Esophagus (tissue), 2 donors: ENCODE measurements around the gene LGR5. TPM values are rescaled to one million over a fixed set of nuclear protein-coding genes. Genes with fewer than 3 reads are reported as not detected.

Experiments
- H3K27ac ChIP-seq, 2 donors: one replicate each; pipeline ENCODE4 v1.5.1; 2013; ENCODE audit warnings: low read depth in 2 of 2, mild to moderate bottlenecking in 2 of 2, inconsistent platforms in 1 of 2, low read length in 1 of 2, moderate library complexity in 1 of 2
- H3K27me3 ChIP-seq, 2 donors: one replicate each; pipeline ENCODE4 v1.6.1; 2013; ENCODE audit warnings: low read length in 2 of 2, control low read depth in 1 of 2, mild to moderate bottlenecking in 1 of 2; ENCODE audit not compliant: insufficient read depth in 2 of 2, control insufficient read depth in 1 of 2
- H3K36me3 ChIP-seq, 2 donors: one replicate each; pipeline ENCODE4 v1.6.1; 2013; ENCODE audit warnings: low read length in 1 of 2; ENCODE audit not compliant: control insufficient read depth in 2 of 2, insufficient read depth in 2 of 2
- H3K4me1 ChIP-seq, 2 donors: one replicate each; pipeline ENCODE4 v1.6.1; 2013; ENCODE audit warnings: low read length in 1 of 2; ENCODE audit not compliant: control insufficient read depth in 2 of 2, insufficient read depth in 2 of 2
- H3K4me3 ChIP-seq, 2 donors: one replicate each; pipeline ENCODE4 v1.5.1; 2013; ENCODE audit warnings: low read length in 2 of 2, mild to moderate bottlenecking in 2 of 2, low read depth in 1 of 2, moderate library complexity in 1 of 2
- H3K9me3 ChIP-seq, 2 donors: one replicate each; pipeline ENCODE4 v1.6.1; 2013; ENCODE audit warnings: mild to moderate bottlenecking in 2 of 2, low read depth in 1 of 2, low read length in 1 of 2, moderate library complexity in 1 of 2; ENCODE audit not compliant: control insufficient read depth in 2 of 2, insufficient read depth in 1 of 2
- WGBS, 2 donors: extraction: QIAGEN DNeasy Blood & Tissue Kit; methylation state at CpG; one replicate each; pipeline ENCODE4 v1.1.7; 2013; 5-methylcytosine and 5-hydroxymethylcytosine counted together
- polyA plus RNA-seq, 2 donors: library from polyadenylated mRNA; stranded (reverse); fragments of 200-250 nt; gene quantifications; one replicate each; pipeline ENCODE4 v1.2.3, GENCODE V29; 2013
- donor health status: healthy with polysubstance abuse.
- donor health status: Bipolar disorder and iron deficiency.

The LGR5 gene
- polyA plus RNA-seq, 2 donors: 0.01 TPM; not detected in 1

DNA sequence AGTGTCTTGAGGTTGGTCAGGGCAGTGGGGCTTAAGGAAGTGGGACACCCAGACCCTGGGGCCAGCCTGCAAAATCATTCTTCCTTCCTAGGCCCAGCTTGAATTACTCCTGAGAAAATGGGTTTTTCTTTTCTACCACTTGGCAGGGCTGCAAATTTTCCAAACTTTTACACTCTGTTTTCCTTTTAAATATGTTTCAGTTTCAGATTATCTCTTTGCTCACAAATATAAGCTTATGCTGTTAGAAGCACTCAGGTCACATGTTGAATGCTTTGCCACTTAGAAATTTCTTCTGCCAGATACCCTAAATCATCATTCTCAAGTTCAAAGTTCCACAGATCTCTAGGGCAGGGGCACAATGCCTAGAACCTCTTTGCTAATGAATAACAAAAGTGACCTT is 2.9 kb upstream of the LGR5 start:
- H3K4me1 ChIP-seq: peaks cover 2 to 11% of the 10 kb centered on the region in 2 donors
- peaks cover 0 to 6% of the 10 kb centered on the region in 2 donors for H3K27me3 ChIP-seq
- H3K9me3 ChIP-seq: peaks cover 0 to 6% of the 10 kb centered on the region in 2 donors
- H3K27ac ChIP-seq: no peak overlapping the region
- no peaks in the 10 kb centered on the region for H3K36me3 ChIP-seq
- H3K4me3 ChIP-seq: no peak overlapping the region

DNA sequence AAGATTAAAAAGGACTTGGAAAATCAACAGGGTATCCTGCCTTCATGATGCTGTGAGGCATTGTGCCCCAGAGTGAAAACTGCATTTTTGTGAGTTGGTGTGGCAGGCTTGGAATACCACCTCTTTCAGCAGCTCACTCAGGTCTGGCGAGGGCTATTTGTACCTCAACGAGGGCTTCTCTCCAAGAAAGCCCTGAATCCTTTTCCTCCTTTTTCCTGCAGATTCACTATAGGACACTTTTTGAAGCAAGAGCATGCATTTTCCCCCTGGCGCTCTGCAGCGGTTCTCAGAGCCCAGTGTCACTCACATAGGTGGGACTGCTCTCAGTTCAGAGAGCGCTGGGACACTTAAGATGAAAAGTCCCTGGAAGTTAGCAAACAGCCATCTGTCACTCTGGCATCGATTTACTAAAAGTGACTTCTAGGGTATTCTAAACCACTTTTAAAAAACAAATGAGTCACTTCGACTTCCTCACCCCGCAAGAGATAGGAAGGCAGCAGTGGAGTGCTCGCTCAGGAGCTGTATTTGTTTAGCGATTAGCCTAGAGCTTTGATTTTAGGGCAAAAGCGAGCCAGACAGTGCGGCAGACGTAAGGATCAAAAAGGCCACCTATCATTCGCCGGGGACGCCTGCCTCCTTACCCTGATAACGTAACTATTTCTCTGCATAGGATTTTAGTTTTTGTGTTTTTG is 782 bp upstream of the LGR5 start:
- H3K4me3 ChIP-seq: peak overlapping the region in 1 of 2 donors; percentile 16
- peaks cover 2 to 11% of the 10 kb centered on the region in 2 donors for H3K4me1 ChIP-seq
- H3K36me3 ChIP-seq: no peaks in the 10 kb centered on the region
- H3K27ac ChIP-seq: no peak overlapping the region
- H3K27me3 ChIP-seq: peaks cover 0 to 6% of the 10 kb centered on the region in 2 donors
- 6% methylated on average over 17 of the region's 17 CpGs for WGBS, 2 donors
- H3K9me3 ChIP-seq: peaks cover 0 to 6% of the 10 kb centered on the region in 2 donors

DNA sequence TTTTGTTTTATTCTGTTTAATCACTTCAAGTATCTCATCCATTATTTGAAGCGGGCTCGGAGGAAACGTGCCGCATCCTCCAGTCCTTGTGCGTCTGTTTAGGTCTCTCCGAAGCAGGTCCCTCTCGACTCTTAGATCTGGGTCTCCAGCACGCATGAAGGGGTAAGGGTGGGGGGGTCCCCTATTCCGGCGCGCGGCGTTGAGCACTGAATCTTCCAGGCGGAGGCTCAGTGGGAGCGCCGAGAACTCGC is 311 bp upstream of the LGR5 start:
- no peak overlapping the region for H3K27ac ChIP-seq
- peaks cover 0 to 6% of the 10 kb centered on the region in 2 donors for H3K9me3 ChIP-seq
- peaks cover 2 to 11% of the 10 kb centered on the region in 2 donors for H3K4me1 ChIP-seq
- H3K4me3 ChIP-seq: peak overlapping the region; percentile 16 to 27
- peaks cover 0 to 6% of the 10 kb centered on the region in 2 donors for H3K27me3 ChIP-seq
- WGBS, 2 donors: 0 to 1% methylated on average over 17 of the region's 17 CpGs
- no peaks in the 10 kb centered on the region for H3K36me3 ChIP-seq

GRCh38 chr12:71440345-71440762 is 756 bp downstream of the LGR5 start:
- H3K4me3 ChIP-seq: peak overlapping the region; percentile 16 to 27
- peaks cover 2 to 11% of the 10 kb centered on the region in 2 donors for H3K4me1 ChIP-seq
- peaks cover 0 to 6% of the 10 kb centered on the region in 2 donors for H3K9me3 ChIP-seq
- no peaks in the 10 kb centered on the region for H3K36me3 ChIP-seq
- H3K27me3 ChIP-seq: peaks cover 0 to 6% of the 10 kb centered on the region in 2 donors
- no peak overlapping the region for H3K27ac ChIP-seq
- 0 to 1% methylated on average over 27 of the region's 27 CpGs for WGBS, 2 donors

DNA sequence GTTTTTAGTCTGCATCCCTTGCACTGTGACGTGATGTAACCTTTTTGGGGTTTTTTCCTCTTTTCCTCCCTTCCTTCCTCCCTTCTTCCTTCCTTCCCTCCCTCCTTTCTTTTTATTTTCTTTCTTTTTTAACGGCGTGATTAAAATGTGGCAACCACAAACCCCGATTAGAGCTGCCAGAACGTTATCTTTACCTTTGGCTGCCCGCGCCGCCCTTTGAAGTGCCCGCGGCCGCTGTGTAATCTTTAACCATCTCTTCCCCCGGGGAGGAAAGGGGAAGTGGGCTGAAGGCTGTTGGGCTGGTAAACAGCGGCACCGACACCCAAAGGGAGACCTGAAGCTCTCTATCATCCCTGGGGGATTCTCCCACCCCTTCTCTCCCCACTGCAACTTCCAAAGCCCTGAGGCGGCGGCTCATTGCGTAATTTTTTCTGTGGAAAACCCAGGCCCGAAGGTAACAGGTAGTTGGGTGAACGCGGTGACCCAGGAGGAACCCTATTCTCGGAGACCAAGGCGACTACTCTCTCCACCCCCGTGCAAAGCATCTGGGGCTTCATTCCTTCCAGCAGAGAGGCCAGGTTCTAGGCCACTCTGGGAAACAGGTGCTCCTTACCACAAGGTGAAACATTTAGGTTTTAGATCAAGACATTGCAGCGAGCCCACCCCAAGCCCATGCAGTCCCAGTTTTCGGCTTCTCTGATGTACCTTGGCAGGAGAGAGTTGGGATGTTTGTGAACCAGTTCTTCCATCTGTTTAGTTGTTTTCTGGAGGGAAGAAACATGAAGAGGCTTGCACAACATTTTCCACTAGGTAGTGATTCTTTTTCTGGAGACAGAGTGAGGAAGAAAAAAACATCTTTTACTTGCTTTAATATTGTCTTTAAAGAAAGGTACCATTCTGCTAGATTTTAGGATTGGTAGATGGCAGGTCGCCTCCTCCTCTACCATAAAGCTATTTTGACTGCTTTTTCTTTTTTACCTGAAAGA is 1.5 kb downstream of the LGR5 start:
- Histone ChIP-seq H3K27ac (no peak overlapping the region), H3K9me3 (peaks cover 0 to 5% of the 10 kb centered on the region in 2 donors), H3K4me1 (peaks cover 2 to 11% of the 10 kb centered on the region in 2 donors), H3K27me3 (peaks cover 0 to 6% of the 10 kb centered on the region in 2 donors), H3K36me3 (no peaks in the 10 kb centered on the region), H3K4me3 (no peak overlapping the region)
- 7 to 9% methylated on average over 26 of the region's 26 CpGs for WGBS, 2 donors

DNA sequence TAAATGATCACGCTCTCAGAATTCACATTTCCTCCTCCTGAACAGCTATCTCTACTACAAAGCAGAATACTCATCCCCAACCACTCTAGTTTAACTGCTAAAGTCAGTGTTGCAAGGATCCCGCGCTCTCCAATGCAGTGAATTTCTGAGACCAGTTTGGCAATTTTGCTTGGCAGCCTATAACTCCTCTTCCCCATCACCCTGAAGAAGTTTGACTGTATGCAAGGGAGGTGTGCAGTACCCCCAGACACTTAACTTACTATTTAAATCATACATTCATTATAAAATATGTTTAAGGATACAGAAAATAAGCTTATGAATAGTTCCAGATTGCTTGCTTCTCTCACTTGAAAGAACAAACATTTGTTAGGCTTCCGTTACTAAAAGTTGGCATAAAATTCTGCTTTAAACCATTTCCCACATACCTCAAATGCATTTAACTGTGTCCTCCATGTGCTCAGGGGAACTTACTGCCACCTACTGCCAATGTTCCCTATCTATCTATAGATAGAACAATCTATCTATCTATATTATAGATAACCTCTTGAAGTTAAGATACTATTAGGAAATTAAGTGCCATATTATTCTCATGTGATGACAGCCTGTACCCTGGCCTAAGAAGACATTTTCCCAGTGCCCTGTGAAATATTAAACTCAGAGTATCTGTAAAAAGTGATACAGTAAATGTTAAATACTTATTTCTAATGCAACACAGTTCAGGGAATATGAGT is 2.4 kb downstream of the LGR5 start:
- 71 to 80% methylated on average over 4 of the region's 4 CpGs for WGBS, 2 donors
- Histone ChIP-seq H3K4me1 (peaks cover 2 to 11% of the 10 kb centered on the region in 2 donors), H3K4me3 (no peak overlapping the region), H3K27me3 (peaks cover 0 to 6% of the 10 kb centered on the region in 2 donors), H3K36me3 (no peaks in the 10 kb centered on the region), H3K9me3 (no peaks in the 10 kb centered on the region), H3K27ac (no peak overlapping the region)

DNA sequence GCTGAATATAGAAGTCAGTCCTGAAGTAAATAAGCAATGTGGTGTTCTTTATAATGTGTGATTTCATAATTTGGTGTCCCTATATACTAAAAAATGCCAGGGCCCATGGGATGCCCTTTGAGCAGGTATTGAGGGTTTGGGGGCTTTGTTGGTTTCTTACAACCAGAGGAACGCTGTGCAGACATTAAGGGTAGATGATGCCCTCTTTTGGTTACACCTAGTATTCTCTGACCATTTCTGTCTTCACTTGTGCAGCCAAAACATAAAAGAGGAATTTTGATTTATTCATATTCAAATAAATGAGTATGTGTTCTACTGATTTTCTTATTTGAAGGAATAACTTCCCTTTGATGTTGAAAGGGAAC is 3.0 kb downstream of the LGR5 start:
- Histone ChIP-seq H3K4me3 (no peak overlapping the region), H3K4me1 (peaks cover 2 to 11% of the 10 kb centered on the region in 2 donors), H3K9me3 (no peaks in the 10 kb centered on the region), H3K27ac (no peak overlapping the region), H3K27me3 (peaks cover 0 to 6% of the 10 kb centered on the region in 2 donors), H3K36me3 (no peaks in the 10 kb centered on the region)
- 88 to 90% methylated on average over 1 of the region's 1 CpG for WGBS, 2 donors

DNA sequence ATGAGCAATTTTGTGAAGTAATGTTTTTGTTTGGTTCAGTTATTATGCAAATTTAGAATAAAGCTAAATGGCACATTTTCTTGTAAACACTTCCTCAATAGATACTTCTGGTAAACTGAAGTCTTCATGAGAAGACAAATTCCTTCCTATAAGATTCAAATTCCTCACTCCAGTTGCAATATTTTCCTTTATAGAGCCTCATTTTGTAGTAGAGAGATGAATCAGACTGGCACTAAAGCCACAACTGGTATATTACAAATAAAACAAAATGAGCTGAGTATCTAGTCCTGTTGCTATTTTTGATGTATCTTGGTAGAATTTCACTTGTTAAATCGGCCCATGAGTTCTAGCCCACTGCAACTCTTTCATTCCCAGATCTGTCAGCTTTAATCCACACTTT is 5.5 kb downstream of the LGR5 start:
- Histone ChIP-seq H3K4me3 (no peak overlapping the region), H3K36me3 (no peaks in the 10 kb centered on the region), H3K27me3 (peaks cover 0 to 4% of the 10 kb centered on the region in 2 donors), H3K27ac (no peak overlapping the region), H3K9me3 (no peaks in the 10 kb centered on the region), H3K4me1 (peaks cover 0 to 5% of the 10 kb centered on the region in 2 donors)
- 69 to 73% methylated on average over 1 of the region's 1 CpG for WGBS, 2 donors

- no peaks in the 10 kb centered on the region for H3K4me1 ChIP-seq
Measured at GRCh38 chr12:71447691-71448132, 8.1 kb downstream of the LGR5 start.

More at GRCh38 chr12:71447691-71448132, 8.1 kb downstream of the LGR5 start:
- 61 to 65% methylated on average over 9 of the region's 9 CpGs for WGBS, 2 donors
- H3K36me3 ChIP-seq: no peaks in the 10 kb centered on the region
- H3K27me3 ChIP-seq: no peaks in the 10 kb centered on the region
- no peaks in the 10 kb centered on the region for H3K9me3 ChIP-seq
- no peak overlapping the region for H3K27ac ChIP-seq
- no peak overlapping the region for H3K4me3 ChIP-seq
